ENCODE results near the gene ELP1. TPM values are rescaled to one million over a fixed set of nuclear protein-coding genes. Genes with fewer than 3 reads are reported as not detected.
"Not testable (repeated sequence)": the region's sequence is repeated elsewhere in the genome, so short reads cannot be mapped to it uniquely, and the experiment has no call there.

The ELP1 gene
- total RNA-seq, 4 donors from 2014 or later, result 19.1 to 26.4 (median 22.9) TPM

- no peak for DNase-seq
Measured at GRCh38 chr9:108842610-108843295, 91.2 kb downstream of the ELP1 start.

GRCh38 chr9:108839561-108839960, 94.4 kb downstream of the ELP1 start:
- not testable (repeated sequence) for H3K27me3 ChIP-seq, H3K9me3 ChIP-seq, H3K36me3 ChIP-seq, H3K27ac ChIP-seq, H3K4me3 ChIP-seq, DNase-seq, H3K4me1 ChIP-seq

More at GRCh38 chr9:108842610-108843295, 91.2 kb downstream of the ELP1 start:
- no peak for TF ChIP-seq POLR2A (IDR thresholded peaks at IDR 0.05)
- no peak for TF ChIP-seq CTCF (IDR thresholded peaks at IDR 0.05)
- no peaks in the 10 kb centered on the region for H3K9me3 ChIP-seq
- H3K4me3 ChIP-seq, result no peak overlapping the region
- H3K4me1 ChIP-seq, result no peaks in the 10 kb centered on the region
- no peak overlapping the region for H3K27ac ChIP-seq
- no peaks in the 10 kb centered on the region for H3K27me3 ChIP-seq
- no peaks in the 10 kb centered on the region for H3K36me3 ChIP-seq

GRCh38 chr9:108838017-108838416, 95.9 kb downstream of the ELP1 start:
- Histone ChIP-seq H3K27ac (no peak overlapping the region), H3K4me3 (no peak overlapping the region), H3K9me3 (no peaks in the 10 kb centered on the region), H3K27me3 (no peaks in the 10 kb centered on the region), H3K36me3 (no peaks in the 10 kb centered on the region), H3K4me1 (no peaks in the 10 kb centered on the region)
- TF ChIP-seq CTCF (IDR thresholded peaks at IDR 0.05) (no peak), POLR2A (IDR thresholded peaks at IDR 0.05) (no peak)
- no peak for DNase-seq

- Histone ChIP-seq H3K4me1 (no peaks in the 10 kb centered on the region), H3K9me3 (no peaks in the 10 kb centered on the region), H3K4me3 (no peak overlapping the region), H3K36me3 (no peaks in the 10 kb centered on the region), H3K27me3 (no peaks in the 10 kb centered on the region), H3K27ac (no peak overlapping the region)
- no peak for TF ChIP-seq POLR2A (IDR thresholded peaks at IDR 0.05)
- no peak for TF ChIP-seq CTCF (IDR thresholded peaks at IDR 0.05)
- no peak for DNase-seq
Measured at GRCh38 chr9:108837530-108837929, 96.4 kb downstream of the ELP1 start.

GRCh38 chr9:108836781-108837180, 97.1 kb downstream of the ELP1 start:
- Histone ChIP-seq H3K4me3 (no peak overlapping the region), H3K9me3 (no peaks in the 10 kb centered on the region), H3K4me1 (no peaks in the 10 kb centered on the region), H3K27me3 (no peaks in the 10 kb centered on the region), H3K27ac (no peak overlapping the region), H3K36me3 (no peaks in the 10 kb centered on the region)
- no peak for TF ChIP-seq POLR2A (IDR thresholded peaks at IDR 0.05)
- TF ChIP-seq CTCF (IDR thresholded peaks at IDR 0.05), result no peak
- DNase-seq, result no peak

GRCh38 chr9:108836319-108836718, 97.6 kb downstream of the ELP1 start:
- H3K9me3 ChIP-seq, result no peaks in the 10 kb centered on the region

More at GRCh38 chr9:108836319-108836718, 97.6 kb downstream of the ELP1 start:
- Histone ChIP-seq H3K4me1 (no peaks in the 10 kb centered on the region), H3K36me3 (no peaks in the 10 kb centered on the region), H3K27me3 (no peaks in the 10 kb centered on the region), H3K27ac (no peak overlapping the region), H3K4me3 (no peak overlapping the region)
- TF ChIP-seq POLR2A (IDR thresholded peaks at IDR 0.05) (no peak), CTCF (IDR thresholded peaks at IDR 0.05) (no peak)
- DNase-seq, result no peak
